ENCODE measurements around the gene SNX17. TPM values are rescaled to one million over a fixed set of nuclear protein-coding genes. Genes with fewer than 3 reads are reported as not detected.

Gene SNX17
- total RNA-seq, 1 donor from 2014 or later, result 109 TPM

Other genes with a start within 250 kb of the SNX17 start
- gene ABHD1, start 246.8 kb upstream of the SNX17 start, total RNA-seq, result 0.47 and 0.82 TPM in 2 replicates
- 52.5 and 56.3 TPM in 2 replicates for gene PREB, start 236.0 kb upstream of the SNX17 start, total RNA-seq
- not detected in 2 replicates for gene PRR30, start 231.2 kb upstream of the SNX17 start, total RNA-seq
- not detected in 2 replicates for gene TCF23, start 221.6 kb upstream of the SNX17 start, total RNA-seq
- 86.3 and 86.6 TPM in 2 replicates for gene ATRAID, start 158.6 kb upstream of the SNX17 start, total RNA-seq
- gene SLC5A6, start 158.3 kb upstream of the SNX17 start, total RNA-seq, result 129 and 140 TPM in 2 replicates
- gene CAD, start 153.2 kb upstream of the SNX17 start, total RNA-seq, result 117 and 127 TPM in 2 replicates
- 0.48 and 0.93 TPM in 2 replicates for gene SLC30A3, start 107.6 kb upstream of the SNX17 start, total RNA-seq
- gene DNAJC5G, start 95.2 kb upstream of the SNX17 start, total RNA-seq, result not detected in 2 replicates
- gene TRIM54, start 88.2 kb upstream of the SNX17 start, total RNA-seq, result not detected in 2 replicates
- gene UCN, start 62.2 kb upstream of the SNX17 start, total RNA-seq, result 1.6 and 1.9 TPM in 2 replicates
- 84.5 and 90.7 TPM in 2 replicates for gene MPV17, start 47.5 kb upstream of the SNX17 start, total RNA-seq
- gene GTF3C2, start 13.9 kb upstream of the SNX17 start, total RNA-seq, result 109 and 114 TPM in 2 replicates
- gene EIF2B4, start 278 bp upstream of the SNX17 start, total RNA-seq, result 72.5 TPM in 2 replicates
- gene ZNF513, start 10.1 kb downstream of the SNX17 start, total RNA-seq, result 26.5 and 27.9 TPM in 2 replicates
- 157 and 163 TPM in 2 replicates for gene PPM1G, start 39.0 kb downstream of the SNX17 start, total RNA-seq
- gene NRBP1, start 58.0 kb downstream of the SNX17 start, total RNA-seq, result 107 TPM in 2 replicates
- 5.5 and 6.9 TPM in 2 replicates for gene KRTCAP3, start 71.8 kb downstream of the SNX17 start, total RNA-seq
- 37.0 and 38.4 TPM in 2 replicates for gene IFT172, start 119.1 kb downstream of the SNX17 start, total RNA-seq
- gene FNDC4, start 124.6 kb downstream of the SNX17 start, total RNA-seq, result 14.2 and 17.4 TPM in 2 replicates
- gene GCKR, start 126.2 kb downstream of the SNX17 start, total RNA-seq, result 0.42 TPM in 1 of 2 replicates, not detected in the other
- 58.2 and 63.3 TPM in 2 replicates for gene ZNF512, start 212.4 kb downstream of the SNX17 start, total RNA-seq

All from neural crest cell (in vitro differentiated cells).